HepG2 (cell line): Measurements from ENCODE around the gene GALNT9.

Source experiments
- ARHGAP35 ChIP-seq: sonication (generic); formaldehyde crosslinking; IDR thresholded peaks from 2 replicates; pipeline ENCODE4 v1.9.0; 2022; ENCODE audit warnings: mild to moderate bottlenecking, inconsistent platforms, moderate library complexity, missing genetic modification reagents, borderline replicate concordance
- CAMTA2 ChIP-seq: sonication (generic); formaldehyde crosslinking; IDR thresholded peaks from 2 replicates; pipeline ENCODE4 v1.4.0; 2020; ENCODE audit warnings: mild to moderate bottlenecking, missing genetic modification reagents, borderline replicate concordance
- CC2D1A ChIP-seq: sonication (generic); formaldehyde crosslinking; IDR thresholded peaks from 2 replicates; pipeline ENCODE4 v1.8.1; 2023; ENCODE audit warnings: mild to moderate bottlenecking, missing genetic modification reagents
- CTCF ChIP-seq: sonication (generic); formaldehyde crosslinking; IDR thresholded peaks from 2 replicates; pipeline ENCODE4 v1.5.0; 2020; ENCODE audit warnings: mild to moderate bottlenecking, missing genetic modification reagents, moderate library complexity
- HDAC2 ChIP-seq: sonication (generic); formaldehyde crosslinking; IDR thresholded peaks from 2 replicates; pipeline ENCODE4 v1.4.0; 2020; ENCODE audit warnings: missing genetic modification reagents
- ZBTB49 ChIP-seq: sonication (generic); formaldehyde crosslinking; IDR thresholded peaks from 2 replicates; pipeline ENCODE4 v1.4.0; 2020; ENCODE audit warnings: missing genetic modification reagents, borderline replicate concordance
- ZNF10 ChIP-seq: sonication (generic); formaldehyde crosslinking; IDR thresholded peaks from 2 replicates; pipeline ENCODE4 v1.4.0; 2020; ENCODE audit warnings: mild to moderate bottlenecking, low read depth, missing genetic modification reagents, borderline replicate concordance
- ZNF124 ChIP-seq: sonication (generic); formaldehyde crosslinking; IDR thresholded peaks from 2 replicates; pipeline ENCODE4 v1.4.0; 2020; ENCODE audit warnings: missing genetic modification reagents
- ZNF160 ChIP-seq: sonication (generic); formaldehyde crosslinking; IDR thresholded peaks from 2 replicates; pipeline ENCODE4 v1.8.0; 2022; ENCODE audit warnings: mild to moderate bottlenecking, inconsistent platforms, missing genetic modification reagents
- ZNF253 ChIP-seq: sonication (generic); formaldehyde crosslinking; IDR thresholded peaks from 2 replicates; pipeline ENCODE4 v1.8.0; 2022; ENCODE audit warnings: mild to moderate bottlenecking, missing genetic modification reagents, borderline replicate concordance
- ZNF276 ChIP-seq: sonication (generic); formaldehyde crosslinking; IDR thresholded peaks from 2 replicates; pipeline ENCODE4 v1.4.0; 2020; ENCODE audit warnings: mild to moderate bottlenecking, low read depth, missing genetic modification reagents
- ZNF580 ChIP-seq: IDR thresholded peaks from 2 replicates; pipeline ENCODE4 v1.6.1; 2016; ENCODE audit warnings: low read depth, borderline replicate concordance

GRCh38 chr12:132294121-132295034 is 35.0 kb downstream of the GALNT9 start:
- no peak for TF ChIP-seq HDAC2
- TF ChIP-seq ZNF276: no peak
- no peak for TF ChIP-seq ZNF160
- TF ChIP-seq ZBTB49 (CRISPR knock-in tag): no peak
- TF ChIP-seq ZNF10 (CRISPR knock-in tag): no peak
- no peak for TF ChIP-seq ARHGAP35 (CRISPR knock-in tag)
- no peak for TF ChIP-seq CTCF
- TF ChIP-seq ZNF253 (CRISPR knock-in tag): no peak
- no peak for TF ChIP-seq ZNF124
- TF ChIP-seq CC2D1A: no peak
- TF ChIP-seq ZNF580: no peak
- TF ChIP-seq CAMTA2 (CRISPR knock-in tag): no peak
